Endothelial cell of umbilical vein (primary cell): ENCODE measurements around the gene ATP6V0D1. TPM values are rescaled to one million over a fixed set of nuclear protein-coding genes. Genes with fewer than 3 reads are reported as not detected.

Experiments
- BruUV-seq: library from RNA; stranded (reverse); fragments of 400-500 nt; replicated peaks from 2 replicates; lab custom pipeline; 2021; lab: Mats Ljungman, UMichigan
- CTCF ChIA-PET: fragments of 300-600, 350-600 bp; sonication (Branson Sonifier 250); formaldehyde crosslinking; loops from one replicate; lab custom pipeline; 2021; ENCODE audit warnings: antibody characterized with exemption, inconsistent platforms; lab: Charles Lee
- POLR2A ChIA-PET: fragments of 300-600, 350-600 bp; sonication (Branson Sonifier 250); formaldehyde crosslinking; loops from one replicate; lab custom pipeline; 2021; ENCODE audit warnings: antibody characterized with exemption, inconsistent platforms; lab: Charles Lee
- DNase-seq: peaks from one replicate; pipeline ENCODE4 v3.0.0-alpha.2; 2011; ENCODE audit warnings: low read depth, low spot score
- FAIRE-seq: peaks from 2 replicates; lab custom pipeline; 2011; peaks lifted over from hg19 to GRCh38; lab: Jason Lieb, UNC
- H2AFZ ChIP-seq: 2 replicates; pipeline ENCODE4 v1.6.0; 2012; ENCODE audit warnings: low read depth, low read length, control low read depth, inconsistent platforms
- H3K27ac ChIP-seq: 2 replicates; pipeline ENCODE4 v1.5.1; 2011; ENCODE audit warnings: low read depth, mild to moderate bottlenecking, control low read depth, low read length, moderate library complexity; ENCODE audit not compliant: insufficient read depth
- H3K27me3 ChIP-seq, 2 experiments: 2 replicates each; pipeline versions ENCODE4 v1.6.0 to v1.6.1; 2011; ENCODE audit warnings: low read length in 2 of 2, mixed read lengths in 1 of 2; ENCODE audit not compliant: control insufficient read depth in 2 of 2, insufficient read depth in 2 of 2
- H3K36me3 ChIP-seq, 2 experiments: 2 replicates in 1 of 2; 3 replicates in 1 of 2; pipeline ENCODE4 v1.5.1; 2011; ENCODE audit warnings: low read length in 2 of 2, mild to moderate bottlenecking in 1 of 2, moderate library complexity in 1 of 2; ENCODE audit not compliant: control insufficient read depth in 2 of 2, insufficient read depth in 2 of 2; ENCODE audit errors: extremely low read depth in 1 of 2
- H3K4me1 ChIP-seq: 3 replicates; pipeline ENCODE4 v1.5.1; 2011; ENCODE audit warnings: mild to moderate bottlenecking, low read length; ENCODE audit not compliant: control insufficient read depth, insufficient read depth; ENCODE audit errors: extremely low read depth
- H3K4me2 ChIP-seq: 2 replicates; pipeline ENCODE4 v1.6.1; 2011; ENCODE audit warnings: low read length, control low read depth, mixed read lengths; ENCODE audit not compliant: insufficient read depth
- H3K4me3 ChIP-seq, 3 experiments: fragments of 200-600 bp in 1 of 3; sonication (generic), shearing (Covaris generic) in 1 of 3; replicated peaks in 1 of 3; 2 replicates each; pipeline ENCODE4 v1.5.1; 2011 to 2016; ENCODE audit warnings: control low read depth in 3 of 3, low read length in 3 of 3, mild to moderate bottlenecking in 2 of 3, inconsistent platforms in 1 of 3, low read depth in 1 of 3, moderate library complexity in 1 of 3; ENCODE audit not compliant: insufficient read depth in 1 of 3
- H3K79me2 ChIP-seq: 2 replicates; pipeline ENCODE4 v1.6.0; 2012; ENCODE audit warnings: low read length, inconsistent platforms; ENCODE audit not compliant: control insufficient read depth, insufficient read depth
- H3K9ac ChIP-seq: replicated peaks from 2 replicates; pipeline ENCODE3; 2011; ENCODE audit warnings: low read length, control low read depth; ENCODE audit not compliant: insufficient read depth; ENCODE audit errors: extremely low read depth
- H3K9me1 ChIP-seq: replicated peaks from 3 replicates; pipeline ENCODE4 v1.6.0; 2011; ENCODE audit warnings: mild to moderate bottlenecking, low read length; ENCODE audit not compliant: control insufficient read depth, insufficient read depth; ENCODE audit errors: extremely low read depth
- H3K9me3 ChIP-seq: replicated peaks from 2 replicates; pipeline ENCODE4 v1.5.1; 2012; ENCODE audit warnings: low read length, inconsistent platforms; ENCODE audit not compliant: control insufficient read depth, insufficient read depth
- H4K20me1 ChIP-seq: replicated peaks from 2 replicates; pipeline ENCODE3; 2011; ENCODE audit warnings: mild to moderate bottlenecking, low read length; ENCODE audit not compliant: control insufficient read depth, insufficient read depth; ENCODE audit errors: extremely low read depth
- FOS ChIP-seq: IDR thresholded peaks from 2 replicates; pipeline ENCODE4 v1.6.1; 2011; ENCODE audit warnings: mild to moderate bottlenecking, low read length, moderate library complexity, borderline replicate concordance; ENCODE audit not compliant: insufficient read depth
- POLR2A ChIP-seq: IDR thresholded peaks from 2 replicates; pipeline ENCODE4 v1.6.1; 2012; ENCODE audit warnings: low read depth, mild to moderate bottlenecking, control low read depth, low read length
- dilution Hi-C: fragments of 300-500 bp; cut with MboI; formaldehyde crosslinking; loops from one replicate; pipeline ENCODE4 v1.15.0; 2019; ENCODE audit warnings: low sequenced_read_pairs; ENCODE audit not compliant: extremely low pct_ligation_motif_present
- intact Hi-C: fragments of 100-400 bp; cut with micrococcal nuclease; formaldehyde crosslinking; loops from one replicate; pipeline ENCODE4 v1.10.0; 2022
- polyA plus RNA-seq, 4 experiments: library from polyadenylated mRNA; depleted of rRNA in 3 of 4; stranded (reverse) in 3 of 4; unstranded in 1 of 4; fragments of >200 nt; gene quantifications; 2 replicates each; pipeline versions ENCODE4 v1.2.1 to v1.2.3, GENCODE V29; 2011 to 2012; ENCODE audit warnings: missing spikeins in 1 of 4
- total RNA-seq: library from RNA; stranded (reverse); gene quantifications from 2 replicates; pipeline ENCODE4 v1.2.3, GENCODE V29; 2021
- TF ChIP-seq, protein P1 (sequence below), 2 donors: IDR thresholded peaks; 1 replicate in 1 of 2; 2 replicates in 1 of 2; pipeline ENCODE4 v1.5.1; 2011; ENCODE audit warnings: low read length in 2 of 2, mild to moderate bottlenecking in 2 of 2, moderate library complexity in 2 of 2, control low read depth in 1 of 2, inconsistent platforms in 1 of 2, low read depth in 1 of 2; ENCODE audit not compliant: insufficient read depth in 1 of 2; ENCODE audit errors: extremely low read depth in 1 of 2

The ATP6V0D1 gene
- total and polyA plus RNA-seq, 2 donors (not counting 3 experiments of a cell fraction or from before 2014, with no cell fraction given): 82.8 to 232 TPM

DNA sequence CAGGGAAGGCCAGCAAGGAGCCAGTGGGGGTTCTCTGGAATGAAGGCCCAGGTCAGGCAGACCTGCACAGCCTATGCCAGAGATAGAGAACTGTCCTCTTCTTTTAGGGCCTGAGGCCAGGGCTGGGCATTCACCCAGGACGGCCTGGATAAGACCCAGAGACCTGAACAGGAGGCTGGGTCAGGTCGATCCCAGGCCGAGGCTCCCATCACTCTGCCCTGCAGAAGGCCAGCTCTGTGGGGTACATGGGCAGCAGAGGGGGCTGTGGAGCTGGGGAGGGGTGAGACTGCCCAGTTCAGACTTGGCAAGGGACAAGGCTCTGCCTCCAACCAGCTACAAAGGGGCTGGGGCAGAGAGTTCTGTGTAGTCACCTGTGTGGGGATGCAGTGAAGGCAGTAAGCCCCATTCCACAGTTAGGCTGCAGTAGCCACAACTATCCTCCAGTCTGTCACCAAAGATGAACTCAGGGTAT, 35.5 kb downstream of the ATP6V0D1 start:
- H3K4me2 ChIP-seq: no peak overlapping the region
- DNase-seq: no peak
- no peaks in the 10 kb centered on the region for H4K20me1 ChIP-seq
- H3K9me3 ChIP-seq: no peaks in the 10 kb centered on the region
- no peaks in the 10 kb centered on the region for H3K9me1 ChIP-seq
- FAIRE-seq: no peak
- no peaks in the 10 kb centered on the region for H3K27me3 ChIP-seq
- intact Hi-C loops (loop anchor here (5.0 kb wide), 1 partner anchor 73 kb away; no protein-coding TSS in a partner anchor), dilution Hi-C loops (no loop called here)
- TF ChIP-seq FOS: no peak
- TF ChIP-seq, protein P1, sequence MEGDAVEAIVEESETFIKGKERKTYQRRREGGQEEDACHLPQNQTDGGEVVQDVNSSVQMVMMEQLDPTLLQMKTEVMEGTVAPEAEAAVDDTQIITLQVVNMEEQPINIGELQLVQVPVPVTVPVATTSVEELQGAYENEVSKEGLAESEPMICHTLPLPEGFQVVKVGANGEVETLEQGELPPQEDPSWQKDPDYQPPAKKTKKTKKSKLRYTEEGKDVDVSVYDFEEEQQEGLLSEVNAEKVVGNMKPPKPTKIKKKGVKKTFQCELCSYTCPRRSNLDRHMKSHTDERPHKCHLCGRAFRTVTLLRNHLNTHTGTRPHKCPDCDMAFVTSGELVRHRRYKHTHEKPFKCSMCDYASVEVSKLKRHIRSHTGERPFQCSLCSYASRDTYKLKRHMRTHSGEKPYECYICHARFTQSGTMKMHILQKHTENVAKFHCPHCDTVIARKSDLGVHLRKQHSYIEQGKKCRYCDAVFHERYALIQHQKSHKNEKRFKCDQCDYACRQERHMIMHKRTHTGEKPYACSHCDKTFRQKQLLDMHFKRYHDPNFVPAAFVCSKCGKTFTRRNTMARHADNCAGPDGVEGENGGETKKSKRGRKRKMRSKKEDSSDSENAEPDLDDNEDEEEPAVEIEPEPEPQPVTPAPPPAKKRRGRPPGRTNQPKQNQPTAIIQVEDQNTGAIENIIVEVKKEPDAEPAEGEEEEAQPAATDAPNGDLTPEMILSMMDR (IDR thresholded peaks at IDR 0.05; ENCODE audit: extremely low read depth in 1 of 2, insufficient read depth in 1 of 2, low read depth in 1 of 2, low read length in 2 of 2): peak in 1 of 2 donors; percentile 18
- H3K27ac ChIP-seq: no peak overlapping the region
- ChIA-PET POLR2A (no interaction called here), CTCF (interaction anchor here (0.7 to 5.8 kb wide), 12 partner anchors 11 to 185 kb away, joined by 3 to 57 read pairs (median 4); partner anchors contain the start of gene HSD11B2)
- BruUV-seq: no TSS peak
- no peak overlapping the region for H3K9ac ChIP-seq
- H3K79me2 ChIP-seq: no peaks in the 10 kb centered on the region
- no peak overlapping the region for H2AFZ ChIP-seq
- no peak overlapping the region for H3K4me3 ChIP-seq
- no peaks in the 10 kb centered on the region for H3K4me1 ChIP-seq
- peaks cover 0 to 19% of the 10 kb centered on the region in 2 experiments for H3K36me3 ChIP-seq

DNA sequence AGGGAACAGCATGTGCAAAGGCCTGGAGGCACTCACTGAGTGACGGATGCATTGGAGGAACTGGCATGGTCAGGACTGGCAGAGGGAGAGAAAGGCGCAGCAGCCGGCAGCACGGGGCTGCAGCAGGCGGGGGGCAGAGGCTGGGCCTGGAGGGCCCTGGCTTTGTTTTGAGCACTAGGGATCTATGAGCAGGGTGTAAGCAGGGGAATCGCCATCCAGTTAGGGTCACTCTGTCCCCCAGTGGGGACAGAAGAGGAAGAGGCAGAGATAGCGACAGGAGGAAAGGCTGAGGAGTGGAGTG, 35.9 kb downstream of the ATP6V0D1 start:
- FAIRE-seq: no peak
- Histone ChIP-seq H3K9ac (no peak overlapping the region), H3K27ac (no peak overlapping the region), H3K79me2 (no peaks in the 10 kb centered on the region), H3K9me1 (no peaks in the 10 kb centered on the region), H3K36me3 (peaks cover 0 to 19% of the 10 kb centered on the region in 2 experiments), H3K27me3 (no peaks in the 10 kb centered on the region), H3K4me3 (no peak overlapping the region), H3K9me3 (no peaks in the 10 kb centered on the region), H4K20me1 (no peaks in the 10 kb centered on the region), H3K4me1 (no peaks in the 10 kb centered on the region), H3K4me2 (no peak overlapping the region), H2AFZ (no peak overlapping the region)
- CTCF ChIA-PET: interaction anchor here (0.7 to 5.8 kb wide), 8 partner anchors 11 to 184 kb away, joined by 3 to 57 read pairs (median 9); partner anchors contain the start of gene HSD11B2
- no peak for TF ChIP-seq POLR2A
- POLR2A ChIA-PET: no interaction called here
- no TSS peak for BruUV-seq
- no peak for DNase-seq
- intact Hi-C loops (loop anchor here (5.0 kb wide), 1 partner anchor 73 kb away; no protein-coding TSS in a partner anchor), dilution Hi-C loops (no loop called here)
